GM19397 (cell line): Measurements from ENCODE around the gene RPL37A.

Experiments used
- ATAC-seq: cut with Tn5 transposase; IDR thresholded peaks from one replicate; pipeline ENCODE4 v1.9.1; 2021; ENCODE audit warnings: mild to moderate bottlenecking, moderate library complexity; ENCODE audit not compliant: unreplicated experiment

Gene RPL37A

DNA sequence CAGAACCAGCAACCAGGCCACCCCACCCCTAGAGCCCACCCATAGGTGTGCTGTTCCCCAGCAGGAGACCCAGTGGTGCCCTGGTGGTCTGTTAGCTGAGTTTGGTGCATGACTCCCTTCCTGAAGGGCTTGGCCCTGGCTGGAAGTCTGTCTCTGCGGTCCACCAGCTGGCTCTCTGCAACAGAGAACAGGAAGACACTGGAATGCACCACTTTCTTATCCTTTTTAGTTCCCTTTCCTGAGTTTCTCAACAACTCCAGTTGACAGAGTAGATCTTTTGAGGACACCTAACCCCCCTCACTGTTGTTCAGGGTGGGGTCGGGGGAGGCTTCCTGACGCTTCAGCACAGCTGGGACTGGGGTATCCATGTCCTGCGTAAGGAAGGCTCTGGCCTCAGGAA is 11.9 kb upstream of the RPL37A start:
- no peak for ATAC-seq

DNA sequence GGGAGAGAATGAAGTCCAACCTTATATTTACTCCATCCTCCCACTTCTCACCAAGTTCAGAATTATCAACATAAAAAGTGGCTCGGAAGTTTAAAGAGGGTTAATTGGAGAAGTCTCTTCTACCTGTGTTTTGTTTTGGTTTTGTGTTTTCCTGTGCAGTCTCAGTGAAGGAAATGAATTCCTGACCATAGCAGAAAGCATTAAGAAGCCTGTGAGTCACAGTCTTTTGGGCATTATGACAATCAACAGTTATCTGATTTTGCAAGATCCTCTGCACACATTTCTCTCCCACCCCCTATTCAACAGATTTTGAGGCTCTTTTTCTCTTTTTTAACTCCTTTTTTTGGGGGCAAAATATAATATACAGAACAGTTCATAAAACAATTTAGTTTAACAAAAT is 8.6 kb upstream of the RPL37A start:
- ATAC-seq, result no peak

DNA sequence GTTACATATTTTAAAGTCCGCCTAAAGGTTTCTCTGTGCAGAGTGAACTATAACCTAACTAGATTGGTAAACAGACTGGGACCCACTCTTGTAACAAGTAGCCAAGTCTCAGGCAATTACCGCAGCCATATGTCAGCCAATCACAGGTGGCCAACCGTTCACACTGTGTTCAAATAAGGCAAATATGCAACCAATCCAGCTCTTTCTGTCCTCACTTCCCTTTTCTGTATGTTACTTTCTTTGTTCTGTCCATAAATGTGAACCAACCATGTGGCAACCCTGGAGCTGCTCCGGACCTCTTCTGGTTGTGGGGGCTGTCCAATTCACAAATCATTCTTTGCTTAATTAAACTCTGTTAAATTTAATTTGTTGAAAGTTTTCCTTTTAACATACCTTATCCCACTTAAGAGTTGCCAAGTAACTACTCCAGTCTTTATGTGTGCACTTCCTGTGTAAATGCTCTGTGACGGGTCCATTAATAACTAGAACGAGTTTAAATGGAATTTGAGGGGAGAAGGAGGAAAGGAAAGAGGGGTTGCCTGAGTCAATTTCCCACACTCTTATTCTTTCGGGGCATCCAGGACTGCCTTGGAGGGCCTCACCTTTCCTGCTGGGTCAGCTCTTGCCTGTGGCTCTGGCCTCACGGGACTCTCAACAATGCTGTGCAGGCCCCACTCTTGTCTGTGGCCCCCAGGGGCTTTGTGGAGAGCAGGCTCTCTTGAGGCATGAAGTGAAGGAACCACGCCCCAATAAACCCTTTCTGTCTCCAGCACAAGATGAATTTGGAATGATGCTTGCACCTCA is 6.6 kb upstream of the RPL37A start:
- ATAC-seq, result peak; percentile 76

DNA sequence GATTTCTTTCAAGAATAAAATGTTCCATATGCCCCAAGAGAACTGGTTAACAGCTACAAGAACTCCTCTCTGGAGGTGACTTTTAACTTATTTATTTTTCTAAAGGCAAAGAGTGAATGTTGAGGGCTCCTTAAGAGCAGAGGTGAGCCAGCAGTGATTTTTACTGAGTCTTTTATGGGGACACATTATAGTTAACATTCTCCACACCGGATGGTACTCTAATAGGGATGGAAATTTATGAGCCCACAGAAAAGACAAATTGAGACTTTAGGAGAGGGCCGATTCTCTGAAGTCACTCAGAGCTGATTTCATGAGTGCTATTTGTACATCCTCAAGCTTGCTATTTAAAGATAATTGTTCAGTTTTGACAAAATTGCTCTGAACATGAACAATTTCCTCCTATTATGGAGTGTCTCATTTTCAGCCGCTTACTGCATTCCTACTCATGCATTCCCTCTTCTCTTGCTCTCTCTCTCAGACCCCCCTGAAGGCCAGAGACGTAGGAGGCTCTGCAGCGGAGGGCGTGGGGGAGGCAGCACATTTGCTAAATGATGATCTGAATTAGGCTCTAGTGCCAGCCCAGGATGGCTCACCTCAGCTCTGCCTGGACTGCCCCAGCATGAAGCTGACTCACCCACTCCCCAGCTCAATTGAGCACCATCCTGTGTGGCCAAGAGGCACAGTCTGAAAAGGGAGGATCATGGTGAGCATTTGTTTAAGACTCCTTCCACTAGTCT is 5.9 kb upstream of the RPL37A start:
- ATAC-seq, result peak; percentile 1

DNA sequence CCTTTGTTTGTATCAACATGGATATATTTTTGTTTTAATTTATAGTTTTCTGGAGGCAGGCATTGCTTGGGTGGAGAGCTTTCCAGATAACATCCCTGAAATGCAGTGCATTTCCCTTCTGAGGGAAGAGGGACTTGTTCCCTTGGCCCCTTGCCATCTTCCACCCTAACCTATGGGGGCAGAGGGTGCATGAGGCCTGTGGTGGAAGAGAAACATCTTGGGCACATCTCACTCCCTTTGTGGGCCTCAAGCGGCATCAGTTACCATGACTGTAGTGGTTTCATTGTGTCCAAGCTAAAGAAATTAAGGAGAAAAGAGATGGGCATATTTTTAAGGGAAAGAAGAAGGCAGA is 5.3 kb upstream of the RPL37A start:
- ATAC-seq, result no peak

DNA sequence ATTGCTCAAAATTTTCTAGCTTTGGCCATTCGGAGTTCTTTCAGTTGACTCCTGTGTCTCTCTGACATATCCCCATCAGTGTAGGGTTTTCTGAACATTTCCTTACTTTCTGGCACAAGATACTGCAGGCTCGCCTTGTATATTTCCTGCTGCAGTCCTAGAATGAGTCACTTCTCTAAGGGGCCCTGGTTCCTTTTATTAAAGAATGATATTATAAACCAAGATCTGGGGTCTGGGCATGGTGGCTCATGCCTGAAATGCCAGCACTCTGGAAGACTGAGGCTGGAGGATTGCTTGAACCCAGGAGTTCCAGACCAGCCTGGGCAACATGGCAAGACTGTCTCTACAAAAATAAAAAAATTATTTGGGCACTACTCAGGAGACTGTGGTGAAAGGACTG is 3.0 kb upstream of the RPL37A start:
- ATAC-seq, result no peak

DNA sequence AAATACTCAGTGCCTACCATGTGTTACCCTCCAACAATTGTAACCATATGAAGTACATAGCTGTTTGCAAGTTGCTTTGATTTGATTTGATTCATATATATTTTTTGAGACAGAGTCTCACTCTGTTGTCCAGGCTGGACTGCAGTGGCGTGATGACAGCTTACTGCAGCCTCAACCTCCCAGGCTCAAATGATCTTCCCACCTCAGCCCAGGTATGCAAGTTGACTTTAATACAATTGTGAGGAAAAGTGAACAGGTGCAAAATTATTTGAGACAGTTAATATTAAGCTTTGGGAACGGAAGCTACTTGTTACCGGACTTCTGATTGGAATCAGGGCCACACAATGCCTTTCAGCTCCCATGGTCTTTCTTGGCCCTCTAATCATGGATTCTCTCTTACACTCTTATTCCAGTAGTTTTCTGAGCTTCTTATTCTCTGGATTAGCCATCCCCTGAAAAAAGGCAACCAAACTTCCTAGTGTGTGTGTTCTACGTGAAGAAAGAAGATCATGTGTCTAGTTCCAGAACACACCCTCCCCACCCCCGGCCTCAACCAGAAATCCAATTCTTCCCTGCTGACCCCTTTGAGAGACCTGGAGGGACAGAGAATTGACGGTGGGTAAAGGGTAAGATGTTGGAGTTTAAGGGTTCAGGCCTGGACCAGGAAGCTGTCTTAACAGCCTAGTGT is 1.1 kb upstream of the RPL37A start:
- ATAC-seq, result no peak

DNA sequence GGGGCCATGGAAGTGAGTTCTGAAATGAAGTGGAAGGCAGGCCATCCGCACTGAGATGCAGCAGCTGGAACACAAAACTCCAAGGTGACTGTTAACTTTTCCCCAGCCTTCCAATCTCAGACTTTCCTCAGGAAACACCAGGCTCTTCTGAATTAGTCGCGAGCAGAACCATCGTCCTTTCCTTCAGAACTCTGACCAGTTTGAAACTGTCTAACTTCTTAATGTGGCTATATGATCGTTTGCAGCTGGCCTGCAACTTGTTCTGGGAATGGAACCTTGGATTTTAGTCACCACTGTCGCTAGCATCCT is 620 bp upstream of the RPL37A start:
- no peak for ATAC-seq

DNA sequence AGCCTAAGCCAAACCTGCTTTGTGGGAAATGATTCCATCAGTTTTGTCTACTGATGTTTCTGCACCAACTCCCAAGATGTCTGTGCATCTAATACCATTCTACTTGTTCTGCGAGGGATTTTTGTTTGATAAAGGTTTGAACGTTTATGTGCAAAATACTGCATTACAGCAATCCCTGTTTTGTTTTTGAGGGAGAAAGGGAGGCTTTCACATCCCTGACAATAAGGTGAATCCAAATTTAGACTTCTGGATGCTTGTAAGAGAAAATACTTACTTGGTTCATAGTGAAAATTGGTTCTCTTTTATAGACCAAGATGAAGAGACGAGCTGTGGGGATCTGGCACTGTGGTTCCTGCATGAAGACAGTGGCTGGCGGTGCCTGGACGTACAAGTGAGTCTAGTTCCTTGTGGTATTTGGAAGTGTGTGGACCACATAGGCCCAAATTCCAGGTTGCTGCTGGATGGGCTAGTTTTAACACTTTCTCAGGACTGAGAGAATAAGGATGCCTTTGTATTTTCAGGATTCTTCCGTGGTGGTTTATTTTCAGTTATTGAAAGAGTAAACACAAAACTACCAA is 1.1 kb downstream of the RPL37A start:
- no peak for ATAC-seq

DNA sequence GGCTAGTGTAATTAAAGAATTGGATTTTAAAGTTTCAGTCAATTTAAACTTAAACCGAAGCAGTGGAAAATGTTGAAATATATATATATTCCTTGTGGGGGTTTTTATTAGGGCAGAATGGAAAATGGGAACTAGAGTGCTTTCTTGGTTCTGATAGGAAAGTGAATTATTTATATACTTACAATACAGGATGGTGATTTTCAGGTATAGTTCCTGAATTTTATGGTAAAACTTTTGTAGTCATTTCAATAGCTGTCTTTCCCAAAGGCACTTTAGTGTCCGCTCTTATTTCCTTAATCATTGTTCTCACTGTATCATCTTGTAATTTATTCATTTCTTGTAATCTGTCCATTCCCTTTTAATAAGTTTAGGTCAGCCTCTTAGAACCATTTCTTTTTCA is 1.9 kb downstream of the RPL37A start:
- no peak for ATAC-seq

DNA sequence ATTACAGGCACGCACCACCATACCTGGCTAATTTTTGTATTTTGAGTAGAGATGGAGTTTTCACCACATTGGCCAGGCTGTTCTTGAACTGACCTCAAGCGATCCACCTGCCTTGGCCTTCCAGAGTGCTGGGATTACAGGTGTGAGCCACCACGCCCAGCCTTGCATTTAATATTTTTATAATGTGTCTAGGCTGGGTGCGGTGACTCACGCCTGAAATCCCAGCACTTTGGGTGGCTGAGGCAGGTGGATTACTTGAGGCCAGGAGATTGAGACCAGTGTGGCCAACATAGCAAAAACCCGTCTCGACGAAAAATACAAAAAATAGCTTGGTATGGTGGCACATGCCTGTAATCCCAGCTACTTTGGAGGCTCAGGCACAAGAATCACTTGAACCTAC is 3.2 kb downstream of the RPL37A start:
- ATAC-seq, result no peak

DNA sequence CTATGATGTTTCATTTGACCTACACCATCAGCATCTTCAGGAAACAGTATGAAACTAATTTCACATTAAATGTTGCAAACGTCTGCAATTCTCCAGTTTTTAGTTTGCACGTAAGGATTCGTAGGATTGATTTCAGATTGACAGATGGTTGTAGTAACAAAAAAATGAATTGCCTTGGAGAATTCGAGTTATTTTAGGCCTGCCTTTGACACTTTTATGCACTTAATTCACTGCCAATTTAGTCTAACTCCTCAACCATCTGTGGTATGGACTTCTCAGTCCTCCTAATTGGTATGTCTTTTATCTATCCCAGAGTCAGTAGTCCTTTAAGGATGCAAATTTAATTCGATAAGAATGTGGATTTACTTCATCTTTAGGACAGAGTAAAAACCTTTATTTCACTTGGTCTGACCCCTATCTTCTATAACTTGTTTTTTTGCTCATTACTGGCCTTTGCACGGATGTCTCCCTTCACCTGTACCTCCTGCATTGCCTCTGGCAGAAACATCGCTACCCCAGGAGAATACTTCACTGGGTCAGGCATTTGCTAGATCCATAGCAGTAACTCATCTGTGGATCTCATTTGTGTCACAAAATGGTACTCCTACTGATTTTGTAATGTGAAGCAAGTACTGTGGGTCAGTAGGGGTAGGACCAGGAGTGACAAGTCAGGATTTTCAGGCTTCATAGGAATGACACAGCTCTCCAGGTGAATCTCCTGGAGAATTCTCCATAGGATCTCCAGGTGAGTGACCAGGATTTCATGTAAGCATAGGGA is 3.9 kb downstream of the RPL37A start:
- no peak for ATAC-seq

DNA sequence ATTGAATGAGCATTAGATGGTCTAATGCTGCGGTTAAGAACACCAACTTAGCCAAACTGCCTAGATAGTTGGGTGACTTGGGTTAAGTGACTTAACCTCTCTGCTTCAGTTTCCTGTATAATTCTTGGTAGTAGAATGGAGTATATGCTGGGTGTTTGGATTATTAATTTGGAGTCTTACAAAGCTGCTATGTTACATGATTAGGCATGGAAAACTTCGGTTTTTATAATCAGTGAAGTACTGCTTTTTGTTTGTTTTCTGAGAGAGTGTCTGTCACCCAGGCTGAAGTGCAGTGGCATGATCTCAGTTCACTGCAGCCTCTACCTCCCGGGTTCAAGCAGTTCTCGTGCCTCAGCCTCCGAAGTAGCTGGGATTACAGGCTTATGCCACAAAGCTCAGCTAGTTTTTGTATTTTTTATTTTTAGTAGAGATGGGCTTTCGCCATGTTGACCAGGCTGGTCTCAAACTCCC is 4.5 kb downstream of the RPL37A start:
- ATAC-seq, result no peak

DNA sequence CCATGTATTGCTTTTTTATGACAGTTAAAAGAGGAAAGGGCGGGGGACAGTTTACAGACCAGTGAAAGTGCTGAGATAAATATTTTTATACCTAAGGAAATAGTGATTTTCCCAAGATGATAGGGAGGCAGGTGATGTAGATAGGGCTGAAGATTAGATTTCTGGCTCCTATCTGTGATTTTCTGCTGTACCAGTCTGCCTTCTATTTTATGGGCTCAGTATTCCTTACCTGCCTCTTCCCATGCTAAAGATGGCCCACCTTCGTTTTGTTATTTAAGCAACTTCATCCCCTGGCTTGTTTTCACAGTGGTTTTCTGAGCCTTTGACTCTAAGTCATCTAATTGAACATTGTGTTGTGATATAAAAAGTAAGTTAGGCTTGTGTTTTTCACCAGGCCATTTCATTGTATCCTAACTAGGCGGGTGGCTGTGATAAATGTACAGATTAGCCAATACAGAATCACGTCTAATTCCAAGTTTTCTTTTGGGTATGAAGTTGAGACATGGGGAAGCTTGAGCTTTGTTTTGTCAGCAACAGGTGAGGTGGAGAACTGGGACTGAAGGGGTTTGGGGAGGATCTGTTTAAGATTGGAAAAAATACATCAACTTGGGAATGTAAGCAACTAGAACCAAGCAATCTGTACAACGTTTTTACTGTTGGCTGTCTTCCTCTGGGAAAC is 5.2 kb downstream of the RPL37A start:
- ATAC-seq, result no peak

DNA sequence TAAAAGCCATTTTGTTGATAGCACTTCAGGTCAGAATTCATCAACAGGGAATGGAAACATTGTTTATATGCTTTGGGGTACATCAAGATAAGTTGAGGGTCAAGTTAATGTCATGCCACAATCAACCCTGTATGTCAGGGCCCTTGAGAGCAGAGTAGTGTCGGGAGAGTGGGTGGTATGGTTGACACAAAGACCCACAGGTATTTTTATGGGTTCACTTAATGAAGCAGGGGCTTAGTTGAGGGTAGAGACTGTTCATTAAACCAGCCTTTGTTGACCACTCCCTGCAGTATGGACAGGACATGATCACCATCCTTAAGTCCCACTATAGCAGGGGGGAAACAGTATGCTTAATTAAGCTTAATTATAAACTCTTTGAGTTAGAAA is 5.7 kb downstream of the RPL37A start:
- no peak for ATAC-seq

DNA sequence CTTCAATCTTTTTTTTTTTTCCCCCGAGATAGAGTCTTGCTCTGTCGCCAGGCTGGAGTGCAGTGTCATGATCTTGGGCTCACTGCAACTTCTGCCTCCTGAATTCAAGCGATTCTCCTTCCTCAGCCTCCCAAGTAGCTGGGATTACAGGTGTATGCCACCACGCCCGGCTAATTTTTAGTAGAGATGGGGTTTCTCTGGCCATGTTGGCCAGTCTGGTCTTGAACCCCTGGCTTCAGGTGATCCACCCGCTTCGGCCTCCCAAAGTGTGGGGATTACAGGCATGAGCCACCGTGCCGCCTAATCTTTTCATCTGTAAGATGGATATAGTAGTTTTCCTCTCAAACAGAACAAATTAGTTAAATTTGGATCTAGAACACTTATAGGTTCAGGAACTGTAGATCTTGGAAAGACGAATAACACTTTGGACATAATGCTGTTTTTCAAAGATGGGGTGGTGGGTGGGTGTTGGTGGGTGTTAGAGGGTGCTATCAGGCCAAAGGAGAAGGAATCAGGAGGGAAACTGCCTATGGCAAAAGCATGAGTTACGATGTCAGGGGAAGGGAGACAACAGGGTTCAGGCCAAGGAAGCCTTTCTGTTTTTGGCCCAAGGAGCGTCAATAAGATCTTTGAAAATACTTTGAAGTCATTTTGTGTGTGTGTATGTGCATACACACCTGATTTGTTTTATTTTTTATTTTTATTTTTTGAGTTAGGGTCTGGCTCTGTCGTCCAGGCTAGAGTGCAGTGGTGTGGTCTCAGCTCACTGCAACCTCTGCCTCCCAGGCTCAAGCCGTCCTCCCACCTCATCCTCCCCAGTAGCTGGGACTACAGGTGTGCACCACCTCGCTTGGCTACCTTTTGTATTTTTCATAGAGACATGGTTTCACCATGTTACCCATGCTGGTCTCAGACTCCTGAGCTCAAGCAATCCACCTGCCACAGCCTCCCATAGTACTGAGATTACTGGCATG is 6.8 kb downstream of the RPL37A start:
- ATAC-seq, result no peak

DNA sequence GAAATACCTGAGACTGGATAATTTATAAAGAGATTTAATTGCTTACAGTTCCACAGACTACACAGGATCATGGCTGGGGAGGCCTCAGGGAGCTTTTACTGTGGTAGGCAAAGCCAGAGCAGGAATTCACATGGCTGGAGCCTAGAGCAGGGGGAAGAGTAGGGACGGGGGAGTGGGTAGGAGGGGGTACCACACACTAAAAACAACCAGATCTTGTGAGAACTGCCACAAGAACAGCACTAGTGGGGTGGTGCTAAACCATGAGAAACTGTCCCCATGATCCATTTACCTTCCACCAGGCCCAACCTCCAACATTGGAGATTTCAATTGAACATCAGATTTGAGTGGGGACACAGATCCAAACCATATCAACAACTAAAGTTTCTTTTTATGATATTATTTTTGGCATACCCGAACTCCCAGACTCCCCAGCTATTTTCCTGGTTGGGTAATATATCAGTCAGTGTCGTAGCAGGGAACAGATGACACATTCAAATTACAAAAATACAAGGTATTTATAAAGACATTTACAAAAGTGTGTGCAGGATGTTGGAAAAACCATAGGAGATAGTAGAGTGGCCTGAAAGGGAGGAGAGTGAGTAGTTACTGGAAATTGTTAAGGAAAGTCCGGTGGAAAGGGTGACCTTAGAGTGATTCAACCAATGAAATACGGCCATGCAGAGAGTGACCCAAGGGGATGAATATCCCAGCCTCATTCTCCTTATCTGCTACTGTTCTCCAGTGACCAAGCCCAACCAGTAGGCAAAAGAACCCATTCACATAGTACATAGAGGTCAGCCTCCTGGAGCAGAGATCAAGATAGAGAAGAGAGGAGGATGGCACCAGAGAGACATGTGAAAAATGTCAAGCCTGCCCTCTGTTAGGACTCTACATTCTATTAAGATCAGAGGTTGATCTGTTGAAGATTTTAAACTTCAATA is 8.8 kb downstream of the RPL37A start:
- no peak for ATAC-seq

DNA sequence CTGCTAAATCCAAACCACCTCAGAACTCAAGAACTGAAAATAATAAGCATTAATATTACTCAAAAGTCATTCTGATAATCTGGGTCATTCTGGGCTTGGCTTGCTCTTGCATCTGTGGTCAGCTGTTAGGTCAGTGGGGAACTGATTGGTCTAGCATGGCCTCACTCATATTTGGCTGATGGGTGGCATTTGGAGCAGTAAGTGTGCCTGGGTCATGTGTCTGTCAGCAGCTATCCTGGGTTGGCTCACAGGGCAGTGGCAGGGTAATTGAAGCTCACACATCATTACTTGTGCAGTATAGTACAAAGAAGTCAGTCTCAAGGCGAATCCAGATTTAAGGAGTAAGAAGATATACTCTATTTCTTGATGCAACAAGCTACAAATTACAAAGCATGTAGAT is 9.6 kb downstream of the RPL37A start:
- ATAC-seq, result no peak
